ENCODE measurements around the gene TEKT2.
A peak's percentile ranks its signal among the peaks of the same experiment; 100 is the strongest.

Gene TEKT2

GRCh38 chr1:36087233-36088123, 3.6 kb downstream of the TEKT2 start:
- DNase-seq = no peak

- no peak for DNase-seq
Observed at GRCh38 chr1:36088265-36088576, 4.3 kb downstream of the TEKT2 start.

GRCh38 chr1:36088577-36089392, 4.9 kb downstream of the TEKT2 start, which contains the start of gene ADPRS:
TSS of gene ADPRS (plus strand) at chr1:36088892. CDS start at chr1:36088905, 13 bp downstream.
- peak; percentile 90 for DNase-seq

GRCh38 chr1:36089393-36090121, 5.7 kb downstream of the TEKT2 start:
- DNase-seq = peak; percentile 31

GRCh38 chr1:36091141-36091540, 7.2 kb downstream of the TEKT2 start:
- DNase-seq = no peak

- DNase-seq = no peak
Observed at GRCh38 chr1:36091698-36092097, 7.8 kb downstream of the TEKT2 start.

- no peak for DNase-seq
Observed at GRCh38 chr1:36092166-36092797, 8.4 kb downstream of the TEKT2 start.

- no peak for DNase-seq
Observed at GRCh38 chr1:36092798-36093185, 8.9 kb downstream of the TEKT2 start.

- DNase-seq = no peak
Observed at GRCh38 chr1:36093226-36093625, 9.3 kb downstream of the TEKT2 start.

GRCh38 chr1:36093929-36094328, 10.0 kb downstream of the TEKT2 start:
- no peak for DNase-seq

- DNase-seq = no peak
Observed at GRCh38 chr1:36094621-36095061, 10.7 kb downstream of the TEKT2 start.

GRCh38 chr1:36095760-36096405, 12.0 kb downstream of the TEKT2 start:
- no peak for DNase-seq

GRCh38 chr1:36096500-36097432, 12.9 kb downstream of the TEKT2 start:
- peak; percentile 29 for DNase-seq

GRCh38 chr1:36097693-36098585, 14.0 kb downstream of the TEKT2 start:
- no peak for DNase-seq

GRCh38 chr1:36098650-36099365, 14.9 kb downstream of the TEKT2 start:
- DNase-seq = no peak

- DNase-seq = peak; percentile 71
Observed at GRCh38 chr1:36099681-36100341, 15.9 kb downstream of the TEKT2 start.

GRCh38 chr1:36100376-36100775, 16.5 kb downstream of the TEKT2 start:
- DNase-seq = no peak

GRCh38 chr1:36101546-36101945, 17.7 kb downstream of the TEKT2 start:
- no peak for DNase-seq

- no peak for DNase-seq
Observed at GRCh38 chr1:36106269-36106668, 22.4 kb downstream of the TEKT2 start.
